Liver (tissue), 9 donors: ENCODE results near the gene KCNIP1. TPM values are rescaled to one million over a fixed set of nuclear protein-coding genes. Genes with fewer than 3 reads are reported as not detected.

ENCODE experiments used
- DNase-seq: peaks from one replicate; pipeline ENCODE4 v3.0.0-alpha.2; 2017; ENCODE audit warnings: low spot score
- H3K27ac ChIP-seq, 2 donors: one replicate each; pipeline ENCODE4 v1.7.0; 2013; ENCODE audit warnings: inconsistent platforms in 2 of 2, low read length in 2 of 2, control low read depth in 1 of 2, low read depth in 1 of 2, mild to moderate bottlenecking in 1 of 2
- H3K27me3 ChIP-seq, 4 donors: one replicate each; pipeline versions ENCODE4 v1.6.1 to v1.7.0; 2013; ENCODE audit warnings: low read length in 3 of 4, inconsistent platforms in 1 of 4, mild to moderate bottlenecking in 1 of 4, moderate library complexity in 1 of 4; ENCODE audit not compliant: control insufficient read depth in 4 of 4, insufficient read depth in 4 of 4
- H3K36me3 ChIP-seq, 4 donors: one replicate each; pipeline versions ENCODE4 v1.6.1 to v1.7.0; 2013; ENCODE audit warnings: low read length in 3 of 4, mild to moderate bottlenecking in 3 of 4, low read depth in 1 of 4, moderate library complexity in 1 of 4; ENCODE audit not compliant: control insufficient read depth in 4 of 4, insufficient read depth in 3 of 4
- H3K4me1 ChIP-seq, 4 donors: one replicate each; pipeline versions ENCODE4 v1.6.1 to v1.7.0; 2013; ENCODE audit warnings: low read length in 3 of 4, mild to moderate bottlenecking in 3 of 4, moderate library complexity in 1 of 4; ENCODE audit not compliant: control insufficient read depth in 4 of 4, insufficient read depth in 4 of 4
- H3K4me3 ChIP-seq, 3 donors: one replicate each; pipeline versions ENCODE4 v1.6.1 to v1.7.0; 2013; ENCODE audit warnings: low read length in 3 of 3, control low read depth in 1 of 3, low read depth in 1 of 3, mild to moderate bottlenecking in 1 of 3
- H3K9ac ChIP-seq, 2 donors: one replicate each; pipeline ENCODE4 v1.7.0; 2013; ENCODE audit warnings: low read length in 2 of 2, mild to moderate bottlenecking in 2 of 2, moderate library complexity in 2 of 2, control low read depth in 1 of 2, low read depth in 1 of 2
- H3K9me3 ChIP-seq, 4 donors: one replicate each; pipeline versions ENCODE4 v1.6.1 to v1.7.0; 2013; ENCODE audit warnings: low read length in 3 of 4; ENCODE audit not compliant: control insufficient read depth in 4 of 4
- CTCF ChIP-seq: fragments of 150-350 bp; IDR thresholded peaks from 2 replicates; pipeline ENCODE4 v1.5.1; 2017; ENCODE audit warnings: improper control_type of control experiment, low read depth, low read length; ENCODE audit not compliant: missing input control
- EGR1 ChIP-seq, 2 donors: IDR thresholded peaks; 2 replicates each; pipeline ENCODE4 v1.6.1; 2016 to 2018; ENCODE audit warnings: antibody characterized with exemption in 2 of 2, low read depth in 2 of 2
- FOXA1 ChIP-seq: IDR thresholded peaks from 2 replicates; pipeline ENCODE4 v1.6.1; 2016; ENCODE audit warnings: antibody characterized with exemption
- FOXA2 ChIP-seq: IDR thresholded peaks from 2 replicates; pipeline ENCODE4 v1.6.1; 2016; ENCODE audit warnings: antibody characterized with exemption
- GABPA ChIP-seq, 2 donors: IDR thresholded peaks in 1 of 2; conservative IDR thresholded peaks in 1 of 2; 2 replicates each; pipeline ENCODE4 v1.6.1; 2016; ENCODE audit warnings: antibody characterized with exemption in 2 of 2, mild to moderate bottlenecking in 1 of 2, moderate library complexity in 1 of 2
- HNF4A ChIP-seq, 2 donors: conservative IDR thresholded peaks; 2 replicates each; pipeline ENCODE4 v1.6.1; 2016; ENCODE audit warnings: antibody characterized with exemption in 2 of 2, mild to moderate bottlenecking in 2 of 2
- HNF4G ChIP-seq: IDR thresholded peaks from 2 replicates; pipeline ENCODE4 v1.6.1; 2016; ENCODE audit warnings: antibody characterized with exemption
- JUND ChIP-seq, 2 donors: IDR thresholded peaks; 2 replicates each; pipeline ENCODE4 v1.6.1; 2016; ENCODE audit warnings: antibody characterized with exemption in 2 of 2
- MAX ChIP-seq: IDR thresholded peaks from 2 replicates; pipeline ENCODE4 v1.6.1; 2016; ENCODE audit warnings: antibody characterized with exemption
- NR2F2 ChIP-seq: IDR thresholded peaks from 2 replicates; pipeline ENCODE4 v1.6.1; 2016; ENCODE audit warnings: antibody characterized with exemption
- RAD21 ChIP-seq, 2 donors: IDR thresholded peaks; 2 replicates each; pipeline ENCODE4 v1.6.1; 2016; ENCODE audit warnings: antibody characterized with exemption in 2 of 2, mild to moderate bottlenecking in 2 of 2
- RXRA ChIP-seq, 2 donors: IDR thresholded peaks; 2 replicates each; pipeline ENCODE4 v1.6.1; 2017 to 2018; ENCODE audit warnings: antibody characterized with exemption in 2 of 2, mild to moderate bottlenecking in 1 of 2
- SP1 ChIP-seq: IDR thresholded peaks from 2 replicates; pipeline ENCODE4 v1.6.1; 2018; ENCODE audit warnings: antibody characterized with exemption, mild to moderate bottlenecking
- TAF1 ChIP-seq: conservative IDR thresholded peaks from 2 replicates; pipeline ENCODE4 v1.6.1; 2016; ENCODE audit warnings: antibody characterized with exemption, mild to moderate bottlenecking
- YY1 ChIP-seq: IDR thresholded peaks from 2 replicates; pipeline ENCODE4 v1.6.1; 2016; ENCODE audit warnings: antibody characterized with exemption, mild to moderate bottlenecking
- ZBTB33 ChIP-seq: IDR thresholded peaks from 2 replicates; pipeline ENCODE4 v1.6.1; 2016; ENCODE audit warnings: antibody characterized with exemption
- WGBS: extraction: QIAGEN DNeasy Blood & Tissue Kit; methylation state at CpG from one replicate; pipeline ENCODE4 v1.1.7; 2013; 5-methylcytosine and 5-hydroxymethylcytosine counted together
- polyA plus RNA-seq, 2 donors: library from polyadenylated mRNA; stranded (reverse) in 1 of 2; unstranded in 1 of 2; fragments of 200-250 nt in 1 of 2; fragments of >200 nt in 1 of 2; fragmentation: Nextera tagmentation in 1 of 2; extraction: Ambion mirVana in 1 of 2; gene quantifications; one replicate each; pipeline versions ENCODE4 v1.2.1 to v1.2.3, GENCODE V29; 2013 to 2015
- total RNA-seq, 2 donors: library from RNA; depleted of rRNA; stranded (reverse); fragments of >200 nt; gene quantifications; one replicate each; pipeline ENCODE4 v1.2.3, GENCODE V29; 2014
- TF ChIP-seq, protein P1 (sequence below): IDR thresholded peaks from 2 replicates; pipeline ENCODE4 v1.6.1; 2016; ENCODE audit warnings: antibody characterized with exemption, mild to moderate bottlenecking
- donor health status: healthy.
- donor health status: healthy.
- donor health status: healthy.
- donor health status: healthy.
- donor health status: healthy.

The KCNIP1 gene
- total and polyA plus RNA-seq, 4 donors = 0.08 to 0.23 TPM; not detected in 2

DNA sequence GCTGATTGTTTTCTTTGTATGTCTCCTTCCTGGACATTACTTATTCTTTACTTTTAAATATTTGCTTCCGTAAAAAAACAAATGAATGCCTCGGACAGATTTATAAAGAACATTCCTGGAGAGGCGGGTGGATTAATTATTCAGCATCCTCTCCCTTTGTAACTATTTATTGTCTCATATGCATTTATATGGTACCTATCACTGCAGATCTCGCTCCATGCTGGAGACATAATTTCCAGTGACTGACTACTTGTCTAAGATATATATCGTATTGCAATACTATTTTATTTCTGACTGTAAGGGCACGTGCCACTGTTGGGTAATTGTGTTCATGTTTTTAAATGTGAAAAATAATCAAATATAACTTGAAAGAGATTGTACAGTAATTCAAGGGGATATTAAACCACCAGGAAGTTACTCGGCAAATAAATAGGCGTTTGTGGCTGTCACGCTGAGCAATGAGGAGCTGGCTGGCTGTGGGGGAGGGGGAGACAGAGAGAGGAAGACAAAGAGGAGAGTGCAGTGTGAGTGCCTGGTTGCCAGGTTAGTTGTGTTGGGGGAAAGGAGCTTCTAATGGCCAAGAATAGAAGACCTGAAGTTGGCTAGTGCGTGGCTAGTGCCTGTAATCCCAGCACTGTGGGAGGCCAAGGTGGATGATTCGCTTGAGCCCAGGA, 147.9 kb downstream of the KCNIP1 start (continued):
- no peak for TF ChIP-seq MAX
- no peak for TF ChIP-seq YY1
- TF ChIP-seq HNF4A (conservative IDR thresholded peaks at IDR 0.05) = no peak
- TF ChIP-seq TAF1 = no peak
- TF ChIP-seq FOXA1 = no peak
- TF ChIP-seq NR2F2 = no peak
- no peak for TF ChIP-seq HNF4G

DNA sequence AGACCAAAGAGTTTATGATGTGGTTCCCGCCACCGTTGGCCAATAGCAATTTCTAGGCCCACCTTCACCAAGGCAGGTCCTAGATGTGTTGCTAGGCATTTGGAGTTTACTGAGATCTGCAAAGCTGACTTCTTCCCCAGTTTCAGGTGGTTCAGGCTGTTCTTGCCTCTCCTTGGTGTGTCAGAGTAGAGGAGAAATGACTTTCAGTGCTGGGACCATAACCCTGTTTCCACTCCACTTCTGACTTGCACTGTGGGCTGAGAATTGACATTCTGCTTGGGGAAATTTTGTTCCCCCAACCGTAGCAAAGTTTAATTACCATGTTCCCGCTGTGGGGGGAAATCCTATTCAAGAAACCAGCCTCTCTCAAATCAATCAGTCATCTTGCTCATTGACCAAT, 151.7 kb downstream of the KCNIP1 start:
- no peaks in the 10 kb centered on the region for H3K4me1 ChIP-seq

More for the DNA sequence above, 151.7 kb downstream of the KCNIP1 start:
- H3K4me3 ChIP-seq = no peak overlapping the region
- H3K36me3 ChIP-seq = no peaks in the 10 kb centered on the region
- H3K27me3 ChIP-seq = peaks cover 0 to 5% (median 0%) of the 10 kb centered on the region in 4 donors
- 94% methylated on average over 4 of the region's 4 CpGs for WGBS
- no peaks in the 10 kb centered on the region for H3K9me3 ChIP-seq
- no peak for DNase-seq
- no peak for TF ChIP-seq GABPA (IDR thresholded peaks at IDR 0.05 in 1 of 2, conservative IDR thresholded peaks at IDR 0.05 in 1 of 2)
- TF ChIP-seq FOXA1 = no peak
- TF ChIP-seq HNF4A (conservative IDR thresholded peaks at IDR 0.05) = no peak
- TF ChIP-seq EGR1 (IDR thresholded peaks at IDR 0.05; ENCODE audit: low read depth in 2 of 2) = no peak
- TF ChIP-seq SP1 = no peak
- TF ChIP-seq ZBTB33 = no peak
- no peak for TF ChIP-seq RXRA (IDR thresholded peaks at IDR 0.05)
- TF ChIP-seq JUND (IDR thresholded peaks at IDR 0.05) = no peak
- TF ChIP-seq CTCF = no peak
- TF ChIP-seq, protein P1, sequence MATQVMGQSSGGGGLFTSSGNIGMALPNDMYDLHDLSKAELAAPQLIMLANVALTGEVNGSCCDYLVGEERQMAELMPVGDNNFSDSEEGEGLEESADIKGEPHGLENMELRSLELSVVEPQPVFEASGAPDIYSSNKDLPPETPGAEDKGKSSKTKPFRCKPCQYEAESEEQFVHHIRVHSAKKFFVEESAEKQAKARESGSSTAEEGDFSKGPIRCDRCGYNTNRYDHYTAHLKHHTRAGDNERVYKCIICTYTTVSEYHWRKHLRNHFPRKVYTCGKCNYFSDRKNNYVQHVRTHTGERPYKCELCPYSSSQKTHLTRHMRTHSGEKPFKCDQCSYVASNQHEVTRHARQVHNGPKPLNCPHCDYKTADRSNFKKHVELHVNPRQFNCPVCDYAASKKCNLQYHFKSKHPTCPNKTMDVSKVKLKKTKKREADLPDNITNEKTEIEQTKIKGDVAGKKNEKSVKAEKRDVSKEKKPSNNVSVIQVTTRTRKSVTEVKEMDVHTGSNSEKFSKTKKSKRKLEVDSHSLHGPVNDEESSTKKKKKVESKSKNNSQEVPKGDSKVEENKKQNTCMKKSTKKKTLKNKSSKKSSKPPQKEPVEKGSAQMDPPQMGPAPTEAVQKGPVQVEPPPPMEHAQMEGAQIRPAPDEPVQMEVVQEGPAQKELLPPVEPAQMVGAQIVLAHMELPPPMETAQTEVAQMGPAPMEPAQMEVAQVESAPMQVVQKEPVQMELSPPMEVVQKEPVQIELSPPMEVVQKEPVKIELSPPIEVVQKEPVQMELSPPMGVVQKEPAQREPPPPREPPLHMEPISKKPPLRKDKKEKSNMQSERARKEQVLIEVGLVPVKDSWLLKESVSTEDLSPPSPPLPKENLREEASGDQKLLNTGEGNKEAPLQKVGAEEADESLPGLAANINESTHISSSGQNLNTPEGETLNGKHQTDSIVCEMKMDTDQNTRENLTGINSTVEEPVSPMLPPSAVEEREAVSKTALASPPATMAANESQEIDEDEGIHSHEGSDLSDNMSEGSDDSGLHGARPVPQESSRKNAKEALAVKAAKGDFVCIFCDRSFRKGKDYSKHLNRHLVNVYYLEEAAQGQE = no peak
- no peak for TF ChIP-seq RAD21 (IDR thresholded peaks at IDR 0.05)
- TF ChIP-seq FOXA2 = no peak
- no peak for TF ChIP-seq TAF1
- no peak for TF ChIP-seq NR2F2
- no peak overlapping the region for H3K9ac ChIP-seq
- no peak overlapping the region for H3K27ac ChIP-seq
